Pons (tissue), 1 donor: ENCODE results near the gene STAT3.
"Not testable (repeated sequence)": the region's sequence is repeated elsewhere in the genome, so short reads cannot be mapped to it uniquely, and the experiment has no call there.

ENCODE experiments used
- DNase-seq: peaks from one replicate; pipeline ENCODE4 v3.0.0-alpha.2; 2016; ENCODE audit warnings: low spot score

Gene STAT3

DNA sequence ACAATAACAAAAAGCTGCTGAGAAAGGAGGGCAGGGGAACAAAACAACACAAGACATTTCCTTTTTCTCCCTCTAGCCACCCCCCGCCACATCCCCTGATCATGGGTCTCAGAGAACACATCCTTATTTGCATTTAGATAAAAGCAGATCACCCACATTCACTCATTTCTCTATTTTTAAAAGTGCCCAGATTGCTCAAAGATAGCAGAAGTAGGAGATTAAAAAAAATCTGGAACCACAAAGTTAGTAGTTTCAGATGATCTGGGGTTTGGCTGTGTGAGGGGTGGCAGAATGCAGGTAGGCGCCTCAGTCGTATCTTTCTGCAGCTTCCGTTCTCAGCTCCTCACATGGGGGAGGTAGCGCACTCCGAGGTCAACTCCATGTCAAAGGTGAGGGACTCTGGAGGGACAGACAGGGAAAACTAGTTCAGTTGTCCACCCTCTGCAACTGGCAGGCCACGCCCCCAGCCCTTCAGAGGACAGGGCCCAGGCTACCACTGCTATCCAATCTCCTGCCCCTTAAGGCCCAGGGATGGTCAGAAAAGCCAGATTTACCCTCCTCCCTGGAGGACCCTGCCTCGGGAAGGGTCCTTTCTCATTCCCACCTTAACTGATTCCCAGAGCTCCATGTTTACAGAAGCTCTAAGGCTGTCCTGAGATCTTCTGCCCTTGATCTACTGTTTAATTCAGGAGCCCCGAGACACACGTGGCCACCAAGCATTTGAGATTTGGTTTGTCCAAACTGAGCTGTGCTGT, 72.7 kb downstream of the STAT3 start:
- peak; percentile 59 for DNase-seq

DNA sequence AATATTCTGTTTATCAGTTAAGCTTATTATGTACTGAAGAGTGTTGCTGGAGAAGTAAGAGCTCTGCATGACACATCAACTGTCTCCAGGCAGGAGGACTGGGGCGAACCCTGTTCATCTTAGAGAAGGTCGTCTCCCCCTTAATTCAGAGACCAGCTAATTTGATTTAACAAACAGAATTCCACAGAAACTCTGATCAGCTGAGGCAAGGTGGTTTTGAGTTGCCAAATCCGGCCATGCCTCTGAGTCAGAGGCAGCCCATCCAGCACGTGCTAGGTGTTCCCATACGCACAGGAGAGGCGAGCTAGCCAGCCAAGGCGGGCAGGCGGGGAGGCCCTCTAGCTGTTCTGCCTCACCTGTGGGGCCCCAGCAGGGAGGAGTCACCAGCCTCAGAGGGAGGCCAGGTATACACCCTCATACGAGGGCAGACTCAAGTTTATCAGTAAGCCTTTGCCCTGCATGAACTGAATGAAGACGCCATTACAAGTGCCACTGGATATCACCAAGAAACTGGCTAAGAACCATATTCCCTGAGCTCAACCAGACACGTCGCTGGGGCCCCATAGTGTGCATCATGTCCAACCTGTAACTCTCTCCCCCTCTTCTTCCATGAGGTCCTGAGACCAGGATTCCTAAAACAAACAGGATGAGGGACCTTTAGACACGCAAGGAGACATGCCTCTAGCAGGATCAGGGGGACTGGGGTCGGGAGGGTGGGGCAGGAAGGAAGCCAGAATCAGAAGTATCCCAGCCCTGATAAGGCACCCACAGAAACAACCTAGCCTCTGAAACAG, 74.3 kb downstream of the STAT3 start:
- DNase-seq = no peak

DNA sequence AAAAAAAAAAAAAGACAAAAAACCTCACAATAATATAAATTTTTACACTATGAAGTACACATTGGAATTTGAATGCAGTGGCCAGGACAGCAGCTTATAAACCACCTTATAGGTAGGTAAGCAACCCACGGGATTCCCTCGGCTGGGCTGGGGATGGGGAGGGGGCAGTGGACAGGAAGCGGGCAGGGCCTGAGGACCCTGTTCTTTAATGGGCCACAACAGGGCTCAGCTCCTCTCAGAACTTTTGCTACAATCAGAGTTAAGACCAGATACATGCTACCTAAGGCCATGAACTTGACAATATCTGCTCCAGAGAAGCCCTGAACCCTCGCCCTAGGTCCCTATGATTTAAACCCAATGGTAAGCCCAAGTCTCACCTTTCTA, 74.9 kb downstream of the STAT3 start:
- no peak for DNase-seq

DNA sequence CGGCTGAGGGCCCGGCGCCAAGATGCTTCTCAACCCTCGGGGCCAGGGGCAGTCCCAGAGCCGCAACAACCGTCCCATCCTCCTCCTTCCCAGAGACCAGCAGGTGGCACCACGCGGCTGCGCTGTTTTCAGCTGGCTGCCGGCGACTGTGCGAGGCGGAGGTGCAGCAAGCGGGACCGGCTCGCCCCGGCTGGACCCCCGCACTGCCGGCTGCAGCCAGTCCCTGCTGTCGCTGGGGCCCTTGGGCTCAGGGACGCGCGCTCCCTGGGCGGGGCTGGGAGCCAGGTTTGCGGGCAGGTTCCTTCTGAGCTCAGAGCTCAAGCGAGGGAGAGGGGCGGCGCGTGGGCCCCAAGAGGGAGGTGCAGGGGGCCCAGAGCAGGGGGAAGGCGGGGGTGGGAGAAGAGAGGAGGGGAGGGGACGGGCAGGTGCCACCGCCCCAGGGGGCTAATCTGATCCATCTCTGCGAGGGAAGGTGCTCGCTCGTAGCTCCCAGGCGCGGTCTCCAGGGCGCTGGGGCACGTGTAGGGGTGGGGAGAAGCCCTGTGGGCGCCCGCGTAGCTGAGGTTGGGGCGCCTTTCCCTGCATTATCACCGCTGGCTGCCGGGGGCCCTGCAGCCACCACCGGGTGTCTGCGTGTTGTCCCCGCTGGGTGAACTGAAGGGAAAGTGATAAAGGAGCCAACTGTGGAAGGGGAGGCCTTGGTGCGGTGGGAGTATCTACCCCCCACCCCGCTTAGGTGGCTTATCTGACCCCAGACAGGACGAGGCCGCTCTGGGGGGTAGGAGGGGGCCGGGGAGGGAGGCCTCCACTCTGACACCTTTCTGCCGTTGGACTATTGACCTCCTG, 75.7 kb downstream of the STAT3 start:
- DNase-seq = peak; percentile 80

DNA sequence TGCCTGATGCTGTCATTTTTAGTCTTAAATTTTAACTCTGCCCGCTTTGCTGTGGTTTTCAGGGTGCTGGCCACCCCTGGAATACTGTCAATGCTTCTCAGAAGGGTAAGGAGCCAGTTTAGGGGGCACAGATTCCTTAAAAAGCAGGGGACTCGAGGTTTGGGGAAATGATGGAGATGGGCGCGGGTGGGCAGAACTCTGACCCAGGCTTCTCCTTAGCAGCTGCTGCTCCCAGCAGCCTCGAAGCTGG, 76.3 kb downstream of the STAT3 start:
- DNase-seq = no peak

DNA sequence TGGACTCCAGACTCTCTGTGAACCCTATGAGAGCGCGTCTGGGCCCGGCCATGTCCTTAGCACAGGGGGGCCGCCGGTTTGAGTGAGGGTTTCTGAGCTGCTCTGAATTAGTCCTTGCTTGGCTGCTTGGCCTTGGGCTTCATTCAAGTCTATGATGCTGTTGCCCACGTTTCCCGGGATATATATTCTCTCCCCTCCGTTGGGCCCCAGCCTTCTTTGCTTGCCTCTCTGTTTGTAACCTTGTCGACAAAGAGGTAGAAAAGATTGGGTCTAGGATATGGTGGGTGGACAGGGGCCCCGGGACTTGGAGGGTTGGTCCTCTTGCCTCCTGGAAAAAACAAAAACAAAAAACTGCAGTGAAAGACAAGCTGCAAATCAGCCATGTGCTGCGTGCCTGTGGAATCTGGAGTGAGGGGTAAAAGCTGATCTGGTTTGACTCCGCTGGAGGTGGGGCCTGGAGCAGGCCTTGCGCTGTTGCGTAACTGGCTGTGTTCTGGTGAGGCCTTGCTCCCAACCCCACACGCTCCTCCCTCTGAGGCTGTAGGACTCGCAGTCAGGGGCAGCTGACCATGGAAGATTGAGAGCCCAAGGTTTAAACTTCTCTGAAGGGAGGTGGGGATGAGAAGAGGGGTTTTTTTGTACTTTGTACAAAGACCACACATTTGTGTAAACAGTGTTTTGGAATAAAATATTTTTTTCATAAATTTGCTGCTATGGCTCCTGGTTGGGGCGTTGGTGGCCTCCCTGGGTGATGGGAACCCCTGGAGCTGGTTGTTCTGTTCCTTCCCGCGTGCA, 76.8 kb downstream of the STAT3 start:
- DNase-seq = peak; percentile 71

DNA sequence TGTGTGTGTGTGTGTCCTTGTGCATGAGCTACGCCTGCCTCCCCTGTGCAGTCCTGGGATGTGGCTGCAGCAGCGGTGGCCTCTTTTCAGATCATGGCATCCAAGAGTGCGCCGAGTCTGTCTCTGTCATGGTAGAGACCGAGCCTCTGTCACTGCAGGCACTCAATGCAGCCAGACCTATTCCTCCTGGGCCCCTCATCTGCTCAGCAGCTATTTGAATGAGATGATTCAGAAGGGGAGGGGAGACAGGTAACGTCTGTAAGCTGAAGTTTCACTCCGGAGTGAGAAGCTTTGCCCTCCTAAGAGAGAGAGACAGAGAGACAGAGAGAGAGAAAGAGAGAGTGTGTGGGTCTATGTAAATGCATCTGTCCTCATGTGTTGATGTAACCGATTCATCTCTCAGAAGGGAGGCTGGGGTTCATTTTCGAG, 77.4 kb downstream of the STAT3 start:
- no peak for DNase-seq

DNA sequence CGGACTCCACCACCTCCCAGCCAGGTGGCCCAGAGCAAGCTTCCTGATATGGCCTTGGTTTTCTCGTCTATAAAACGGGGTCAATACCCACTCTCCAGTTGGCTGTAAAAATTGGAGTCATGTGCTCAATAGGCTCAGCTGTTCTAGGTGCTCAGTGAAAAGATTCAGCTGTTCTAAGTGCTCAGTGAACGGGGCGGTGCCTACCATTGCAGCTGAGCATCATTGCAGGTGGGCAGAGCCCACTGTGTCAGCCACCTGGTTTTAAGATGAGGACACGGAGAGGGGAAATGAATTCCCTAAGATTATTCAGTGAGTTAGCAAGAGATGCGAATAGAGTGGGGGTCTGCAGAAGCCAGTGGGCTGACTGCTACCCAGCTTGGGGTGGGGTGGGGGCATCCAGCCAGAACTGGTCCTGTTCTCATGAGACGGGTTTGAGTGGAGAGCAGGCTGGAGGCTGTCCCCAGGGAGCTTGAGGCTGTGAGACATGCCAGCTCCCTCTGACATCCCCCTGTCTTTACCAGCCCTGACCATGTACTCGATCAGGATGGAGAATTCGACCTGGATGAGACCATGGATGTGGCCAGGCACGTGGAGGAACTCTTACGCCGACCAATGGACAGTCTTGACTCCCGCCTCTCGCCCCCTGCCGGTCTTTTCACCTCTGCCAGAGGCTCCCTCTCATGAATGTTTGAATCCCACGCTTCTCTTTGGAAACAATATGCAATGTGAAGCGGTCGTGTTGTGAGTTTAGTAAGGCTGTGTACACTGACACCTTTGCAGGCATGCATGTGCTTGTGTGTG, 78.1 kb downstream of the STAT3 start:
- no peak for DNase-seq

DNA sequence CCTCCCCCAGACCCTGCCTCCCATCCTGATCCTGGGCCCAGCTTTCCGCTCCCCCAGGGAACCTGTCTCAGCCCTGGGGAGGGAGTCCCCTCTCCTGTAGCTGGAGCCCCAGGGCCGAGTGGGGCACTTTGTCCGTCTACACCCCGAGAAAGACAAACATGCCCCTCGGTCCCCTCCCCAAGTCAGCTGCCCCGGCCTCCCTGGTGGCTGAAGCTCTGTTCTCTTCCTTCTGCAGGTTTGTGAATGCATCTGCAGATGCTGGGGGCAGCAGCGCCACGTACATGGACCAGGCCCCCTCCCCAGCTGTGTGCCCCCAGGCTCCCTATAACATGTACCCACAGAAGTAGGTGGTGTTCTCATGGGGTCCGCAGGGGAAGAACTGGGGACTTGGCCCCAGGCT, 79.1 kb downstream of the STAT3 start:
- no peak for DNase-seq

DNA sequence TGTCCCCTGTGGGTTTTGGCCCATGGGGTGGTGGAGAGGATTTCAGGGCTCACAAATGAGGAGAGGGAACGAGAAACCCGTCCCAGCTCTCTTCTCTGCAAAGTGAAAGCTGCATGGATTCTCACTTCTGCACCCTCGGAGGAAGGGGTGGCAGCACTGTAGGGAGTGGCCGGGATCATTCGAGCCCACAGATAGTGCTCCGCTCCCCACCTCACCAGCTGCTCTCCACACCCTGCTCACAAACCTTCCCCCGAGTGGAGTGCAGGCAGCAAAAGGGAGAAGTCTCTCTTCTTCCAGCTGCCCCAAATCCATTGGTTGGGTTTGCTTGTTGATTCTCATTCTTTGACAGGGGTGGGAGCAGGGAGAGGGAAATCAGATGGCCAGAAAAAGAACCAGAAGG, 79.8 kb downstream of the STAT3 start:
- DNase-seq = no peak

DNA sequence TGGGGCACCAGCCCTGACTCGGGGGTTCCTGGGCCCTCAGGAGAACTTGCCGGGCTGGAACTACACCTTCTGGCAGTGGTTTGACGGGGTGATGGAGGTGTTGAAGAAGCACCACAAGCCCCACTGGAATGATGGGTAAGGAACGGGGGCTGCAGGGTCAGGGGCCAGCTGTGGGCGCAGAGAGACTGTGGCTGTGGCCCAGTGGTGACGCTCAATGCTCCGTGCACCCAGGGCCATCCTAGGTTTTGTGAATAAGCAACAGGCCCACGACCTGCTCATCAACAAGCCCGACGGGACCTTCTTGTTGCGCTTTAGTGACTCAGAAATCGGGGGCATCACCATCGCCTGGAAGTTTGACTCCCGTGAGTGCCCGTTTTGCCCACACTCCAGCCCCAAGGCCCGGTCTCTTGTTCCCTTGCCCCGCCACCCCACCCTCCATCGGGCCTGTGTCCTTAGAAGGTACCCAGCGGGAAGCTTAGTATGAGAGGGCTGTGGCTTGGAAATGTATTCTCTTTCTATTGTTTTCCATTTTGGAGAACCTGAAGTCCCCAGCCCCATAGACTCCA, 80.8 kb downstream of the STAT3 start:
- no peak for DNase-seq

DNA sequence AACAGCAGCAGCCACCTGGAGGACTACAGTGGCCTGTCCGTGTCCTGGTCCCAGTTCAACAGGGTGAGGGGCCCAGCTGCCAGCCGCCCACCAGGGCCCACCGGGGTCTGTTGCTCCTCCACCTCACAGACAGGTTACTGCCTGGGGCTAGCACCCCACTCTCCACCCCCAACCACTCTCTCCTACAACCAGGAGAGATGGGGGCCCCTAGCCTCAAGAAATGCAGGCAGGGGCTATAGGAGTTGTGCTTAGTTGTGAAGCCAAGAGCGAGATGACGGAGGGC, 81.9 kb downstream of the STAT3 start:
- DNase-seq = no peak

DNA sequence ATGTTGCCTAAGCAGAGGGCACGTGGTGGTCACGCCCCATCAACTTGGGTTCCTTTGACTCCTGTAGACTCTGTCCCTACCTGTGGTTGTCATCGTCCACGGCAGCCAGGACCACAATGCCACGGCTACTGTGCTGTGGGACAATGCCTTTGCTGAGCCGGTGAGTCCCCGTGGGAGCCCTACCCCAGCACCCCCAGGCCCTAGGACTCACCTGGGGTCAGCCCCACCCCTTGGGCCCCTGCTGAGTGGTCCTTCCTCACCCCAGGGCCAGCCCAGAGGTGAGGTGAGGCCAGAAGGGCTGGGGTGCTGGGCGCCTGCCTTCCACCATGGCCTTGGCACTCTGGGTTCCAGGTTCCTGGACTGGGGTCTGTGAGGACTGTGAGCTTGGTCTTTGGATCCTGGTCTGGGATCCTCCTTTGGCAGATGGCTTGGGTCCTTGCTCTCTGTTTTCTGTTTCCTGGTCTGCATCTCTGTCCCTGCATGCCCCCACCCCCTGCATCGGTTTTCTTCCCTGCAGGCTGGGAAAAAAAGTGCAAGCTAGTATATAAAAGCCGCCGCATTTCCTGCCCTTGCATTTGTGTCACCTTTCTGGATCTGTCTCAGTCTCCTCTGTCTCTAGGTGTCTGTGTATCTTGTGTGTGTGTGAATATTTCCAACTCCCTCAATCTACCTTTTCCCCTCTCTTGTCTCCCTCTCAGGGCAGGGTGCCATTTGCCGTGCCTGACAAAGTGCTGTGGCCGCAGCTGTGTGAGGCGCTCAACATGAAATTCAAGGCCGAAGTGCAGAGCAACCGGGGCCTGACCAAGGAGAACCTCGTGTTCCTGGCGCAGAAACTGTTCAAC, 82.5 kb downstream of the STAT3 start:
- no peak for DNase-seq

DNA sequence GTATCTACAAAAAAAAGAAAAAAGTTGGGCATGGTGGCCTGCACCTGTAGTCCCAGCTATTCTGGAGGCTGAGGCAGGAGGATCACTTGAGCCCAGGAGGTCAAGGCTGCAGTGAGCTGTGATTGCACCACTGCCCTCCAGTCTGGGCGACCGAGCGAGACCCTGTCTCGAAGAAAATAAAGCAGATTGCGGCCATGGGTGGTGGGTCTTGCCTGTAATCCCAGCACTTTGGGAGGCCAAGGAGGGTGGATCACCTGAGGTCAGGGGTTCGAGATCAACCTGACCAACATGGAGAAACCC, 83.3 kb downstream of the STAT3 start:
- DNase-seq = not testable (repeated sequence)

DNA sequence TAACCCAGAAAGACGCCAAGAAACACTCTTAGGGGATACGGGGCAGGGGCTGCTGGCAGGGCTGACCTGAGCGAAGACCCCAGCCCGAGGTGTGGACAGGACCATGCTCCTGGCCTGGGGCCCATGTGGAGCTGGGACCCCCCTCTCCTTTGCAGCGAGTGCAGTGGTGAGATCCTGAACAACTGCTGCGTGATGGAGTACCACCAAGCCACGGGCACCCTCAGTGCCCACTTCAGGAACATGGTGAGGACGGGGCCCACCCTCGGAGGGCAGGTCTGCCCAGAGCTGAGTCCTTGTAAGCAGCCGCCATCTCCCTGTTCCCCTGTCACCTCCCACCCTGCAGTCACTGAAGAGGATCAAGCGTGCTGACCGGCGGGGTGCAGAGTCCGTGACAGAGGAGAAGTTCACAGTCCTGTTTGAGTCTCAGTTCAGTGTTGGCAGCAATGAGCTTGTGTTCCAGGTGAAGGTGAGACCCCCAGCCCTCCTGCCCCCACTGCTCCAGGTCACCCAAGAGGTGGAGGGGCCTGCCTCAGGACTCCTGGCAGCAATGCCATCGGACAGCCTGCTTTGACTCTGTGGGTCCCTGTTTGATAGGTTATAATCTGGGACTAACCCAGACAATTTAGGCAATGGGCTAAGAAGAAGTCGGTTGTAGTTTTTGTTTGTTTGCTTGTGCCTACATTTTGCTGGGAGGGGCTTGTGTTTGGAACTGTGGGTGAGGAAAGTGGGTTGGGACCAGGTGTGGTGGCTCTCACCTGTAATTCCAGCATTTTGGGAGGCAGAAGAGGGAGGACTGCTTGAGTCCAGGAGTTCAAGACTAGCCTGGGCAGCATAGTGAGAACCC, 83.8 kb downstream of the STAT3 start:
- no peak for DNase-seq

DNA sequence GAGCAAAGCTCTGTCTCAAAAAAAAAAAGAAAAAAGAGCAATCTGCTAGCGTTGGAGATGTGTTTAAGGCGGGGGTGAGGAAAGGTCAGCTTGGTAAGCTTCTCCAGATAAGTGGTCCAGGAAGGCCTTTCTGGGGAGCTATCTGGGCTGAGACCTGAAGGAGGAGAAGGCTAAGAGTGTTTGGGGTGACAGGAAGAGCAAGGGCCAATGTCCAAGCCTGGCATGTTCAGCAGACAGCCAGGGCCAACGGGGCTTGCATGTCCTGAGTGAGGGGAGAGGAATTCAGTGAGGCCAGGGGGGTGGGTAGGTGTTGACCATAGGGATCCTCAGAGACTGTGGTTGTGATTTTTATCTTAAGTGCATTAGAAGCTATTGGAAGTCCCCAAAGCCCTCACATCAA, 84.5 kb downstream of the STAT3 start:
- DNase-seq = no peak

DNA sequence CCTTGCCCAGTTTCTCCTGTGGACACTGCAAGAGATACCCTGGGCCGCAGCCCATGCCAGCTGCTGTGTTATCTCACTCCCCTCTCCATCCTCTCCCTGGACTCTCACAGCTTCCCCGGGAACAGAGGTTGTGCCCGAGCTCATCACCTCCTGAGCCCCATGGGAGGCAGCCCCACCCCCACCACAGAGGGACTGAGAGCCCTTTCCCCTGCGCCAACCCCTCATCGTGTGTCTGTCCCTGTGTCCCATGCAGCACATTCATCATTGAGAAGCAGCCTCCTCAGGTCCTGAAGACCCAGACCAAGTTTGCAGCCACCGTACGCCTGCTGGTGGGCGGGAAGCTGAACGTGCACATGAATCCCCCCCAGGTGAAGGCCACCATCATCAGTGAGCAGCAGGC, 87.2 kb downstream of the STAT3 start:
- DNase-seq = no peak

DNA sequence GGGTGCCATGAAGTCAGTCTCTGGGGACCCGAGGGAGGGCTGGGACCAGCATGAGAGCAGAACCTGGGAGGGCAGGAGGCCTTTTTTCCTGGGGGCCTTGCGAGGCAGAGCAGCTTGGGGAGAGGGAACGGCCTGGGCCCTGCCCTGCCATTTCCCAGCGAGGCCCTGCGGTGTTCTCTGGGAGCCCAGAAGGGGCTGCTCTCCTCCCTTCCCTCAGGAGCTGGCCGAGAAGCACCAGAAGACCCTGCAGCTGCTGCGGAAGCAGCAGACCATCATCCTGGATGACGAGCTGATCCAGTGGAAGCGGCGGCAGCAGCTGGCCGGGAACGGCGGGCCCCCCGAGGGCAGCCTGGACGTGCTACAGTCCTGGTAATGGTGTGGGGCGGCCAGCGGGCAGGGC, 88.3 kb downstream of the STAT3 start:
- DNase-seq = not testable (repeated sequence)

DNA sequence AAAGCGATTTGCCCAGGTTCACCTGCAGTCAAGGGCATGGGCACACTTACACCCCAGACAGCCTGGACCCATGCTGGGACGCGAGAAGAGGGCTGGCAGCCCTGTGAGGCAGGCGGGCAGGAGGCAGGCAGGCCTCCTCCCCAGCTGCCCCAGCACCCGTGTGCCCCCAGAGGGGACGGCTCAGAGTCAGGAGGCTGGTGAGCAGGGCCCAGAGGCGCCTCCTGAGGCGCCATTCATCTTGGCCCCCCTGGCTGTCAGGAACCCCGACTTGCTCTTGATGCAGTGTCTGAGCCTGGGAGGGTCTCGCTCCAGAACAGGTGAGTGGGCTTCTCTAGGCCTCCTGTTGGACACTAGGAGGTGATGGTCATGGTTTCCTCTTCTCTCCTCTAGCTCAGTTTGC, 88.9 kb downstream of the STAT3 start:
- DNase-seq = not testable (repeated sequence)

DNA sequence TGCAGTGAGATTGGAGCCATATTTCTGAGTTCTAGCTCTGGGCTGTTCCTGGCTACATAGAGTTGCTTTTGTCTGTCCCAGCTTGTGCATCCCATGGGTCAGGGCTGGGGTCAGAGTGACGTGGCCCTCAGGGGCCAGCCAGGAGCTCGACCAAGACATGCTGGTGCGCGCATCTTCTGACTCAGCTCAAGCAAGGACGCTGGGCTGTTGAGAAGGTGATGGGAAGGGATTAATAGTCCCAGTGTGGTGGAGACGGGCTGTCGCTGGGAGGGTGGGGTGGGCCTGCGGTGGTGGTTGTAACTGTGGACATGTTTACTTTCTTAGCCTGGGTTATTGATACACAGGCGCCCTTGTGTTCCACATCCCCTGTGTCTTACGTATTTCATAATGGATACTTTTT, 90.5 kb downstream of the STAT3 start:
- not testable (repeated sequence) for DNase-seq
